ENCODE results near the gene PCBP3.

PCBP3 gene

DNA sequence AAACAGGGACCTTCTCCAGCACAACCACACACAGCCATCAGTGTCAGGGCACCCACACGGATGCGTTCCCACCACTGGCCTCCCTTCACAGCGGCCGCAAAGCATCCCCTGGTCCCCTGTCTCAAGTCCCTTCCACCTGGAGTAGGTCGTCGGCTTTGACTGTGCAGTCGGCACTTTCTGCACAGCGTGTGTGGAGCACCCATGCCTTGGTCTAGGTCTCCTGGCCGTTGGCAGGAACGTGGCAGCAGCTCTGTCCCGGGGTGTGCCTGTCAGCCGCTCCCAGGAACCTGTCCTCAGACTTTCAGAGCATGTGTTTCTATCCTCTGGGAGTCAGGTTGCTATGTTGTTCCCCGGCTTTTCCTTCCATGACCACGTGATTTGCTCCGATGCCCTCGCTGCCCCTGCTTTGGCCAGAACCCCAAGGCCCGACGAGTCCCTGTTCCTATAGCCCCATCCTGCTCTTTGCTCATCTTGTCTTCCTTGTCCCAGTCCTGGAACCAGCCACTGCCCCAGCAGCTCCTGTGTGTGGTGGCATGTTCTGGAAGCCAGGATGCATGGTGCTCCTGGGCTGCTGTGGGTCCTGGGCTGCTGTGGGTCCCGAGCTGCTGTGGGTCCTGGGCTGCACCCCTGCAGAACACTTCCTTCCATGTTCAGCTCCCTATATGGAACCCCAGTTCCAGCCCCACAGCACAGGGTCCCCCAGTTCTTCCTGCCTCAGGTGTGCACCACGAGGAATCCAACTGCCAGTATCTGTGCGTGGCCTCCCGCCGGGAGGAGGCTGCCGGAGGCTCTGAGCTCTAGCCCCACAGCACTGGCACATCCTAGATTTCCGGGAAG, 253.9 kb downstream of the PCBP3 start:
- no peak overlapping the region for H3K27ac ChIP-seq
- TF ChIP-seq, protein P1, sequence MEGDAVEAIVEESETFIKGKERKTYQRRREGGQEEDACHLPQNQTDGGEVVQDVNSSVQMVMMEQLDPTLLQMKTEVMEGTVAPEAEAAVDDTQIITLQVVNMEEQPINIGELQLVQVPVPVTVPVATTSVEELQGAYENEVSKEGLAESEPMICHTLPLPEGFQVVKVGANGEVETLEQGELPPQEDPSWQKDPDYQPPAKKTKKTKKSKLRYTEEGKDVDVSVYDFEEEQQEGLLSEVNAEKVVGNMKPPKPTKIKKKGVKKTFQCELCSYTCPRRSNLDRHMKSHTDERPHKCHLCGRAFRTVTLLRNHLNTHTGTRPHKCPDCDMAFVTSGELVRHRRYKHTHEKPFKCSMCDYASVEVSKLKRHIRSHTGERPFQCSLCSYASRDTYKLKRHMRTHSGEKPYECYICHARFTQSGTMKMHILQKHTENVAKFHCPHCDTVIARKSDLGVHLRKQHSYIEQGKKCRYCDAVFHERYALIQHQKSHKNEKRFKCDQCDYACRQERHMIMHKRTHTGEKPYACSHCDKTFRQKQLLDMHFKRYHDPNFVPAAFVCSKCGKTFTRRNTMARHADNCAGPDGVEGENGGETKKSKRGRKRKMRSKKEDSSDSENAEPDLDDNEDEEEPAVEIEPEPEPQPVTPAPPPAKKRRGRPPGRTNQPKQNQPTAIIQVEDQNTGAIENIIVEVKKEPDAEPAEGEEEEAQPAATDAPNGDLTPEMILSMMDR (conservative IDR thresholded peaks at IDR 0.05) = no peak
- TF ChIP-seq ZFX (IDR thresholded peaks at IDR 0.05) = no peak

DNA sequence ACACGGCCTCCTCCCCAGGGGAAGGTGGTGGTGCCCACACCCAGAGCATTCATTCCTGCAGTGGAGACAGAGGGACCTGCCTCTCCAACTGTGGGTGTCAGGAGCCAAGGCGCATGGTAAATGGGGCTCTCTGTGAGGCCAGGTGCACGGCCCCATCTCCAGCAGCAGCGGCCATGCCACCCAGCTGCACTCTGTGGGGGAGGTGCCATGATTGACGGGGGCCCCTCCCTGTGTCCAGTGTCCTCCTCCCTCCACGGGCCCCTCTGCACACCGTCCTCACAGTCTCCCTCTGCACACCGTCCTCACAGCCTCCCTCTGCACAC, 254.5 kb downstream of the PCBP3 start:
- TF ChIP-seq ZFX (IDR thresholded peaks at IDR 0.05) = no peak
- TF ChIP-seq, protein P1 (conservative IDR thresholded peaks at IDR 0.05) = no peak
- no peak overlapping the region for H3K27ac ChIP-seq

DNA sequence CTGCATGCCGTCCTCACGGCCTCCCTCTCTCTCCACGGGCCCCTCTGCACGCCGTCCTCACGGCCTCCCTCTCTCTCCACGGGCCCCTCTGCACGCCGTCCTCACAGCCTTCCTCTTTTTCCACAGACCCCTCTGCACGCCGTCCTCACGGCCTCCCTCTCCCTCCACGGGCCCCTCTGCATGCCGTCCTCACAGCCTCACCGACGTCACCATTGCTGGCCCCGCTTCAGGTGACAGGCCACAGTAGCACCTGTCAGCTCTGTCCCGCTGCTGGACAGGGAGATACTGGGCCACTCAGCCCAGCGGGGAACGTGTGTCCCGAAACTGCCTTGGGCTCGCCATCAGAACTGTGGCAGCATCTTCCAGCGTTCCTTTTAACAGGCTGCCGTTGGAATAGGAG, 255.3 kb downstream of the PCBP3 start:
- H3K27ac ChIP-seq = no peak overlapping the region
- no peak for TF ChIP-seq ZFX (IDR thresholded peaks at IDR 0.05)
- TF ChIP-seq, protein P1 (conservative IDR thresholded peaks at IDR 0.05) = no peak

DNA sequence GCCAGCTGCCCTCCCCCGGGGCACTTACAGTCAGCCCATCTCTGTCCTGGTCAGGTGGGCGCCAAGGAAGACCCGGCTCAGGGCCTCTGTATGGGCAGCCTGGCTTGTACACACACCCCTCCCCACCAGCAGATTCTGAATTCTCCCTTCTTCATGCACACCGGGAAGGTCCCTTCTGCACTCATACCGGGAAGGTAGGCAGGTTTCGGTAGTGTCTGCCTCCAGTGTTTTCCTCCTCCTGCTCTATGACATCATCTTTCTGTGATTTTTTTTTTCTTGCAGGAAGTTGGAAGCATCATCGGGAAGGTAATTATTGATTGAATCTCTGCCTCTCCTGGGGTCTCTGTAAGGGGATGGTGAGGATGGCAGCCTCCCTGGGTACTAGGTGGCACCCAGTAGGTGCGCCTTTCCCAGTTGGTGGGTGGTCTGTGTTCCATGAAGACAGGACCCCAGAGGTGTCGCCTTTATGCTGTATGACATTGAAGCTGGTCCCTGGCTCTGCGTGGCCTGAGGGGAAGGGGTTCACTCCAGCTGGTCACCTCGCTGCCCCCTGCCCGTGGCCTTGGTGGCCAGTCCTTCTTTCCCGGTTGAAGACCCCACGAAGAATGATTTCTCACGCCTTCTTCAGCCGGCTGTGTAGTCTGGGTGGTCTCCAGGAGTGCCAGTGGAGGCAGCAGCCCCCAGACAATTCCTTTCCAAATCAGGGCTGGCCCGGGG, 255.9 kb downstream of the PCBP3 start:
- no peak overlapping the region for H3K27ac ChIP-seq
- TF ChIP-seq ZFX (IDR thresholded peaks at IDR 0.05) = no peak
- TF ChIP-seq, protein P1 (conservative IDR thresholded peaks at IDR 0.05) = no peak

DNA sequence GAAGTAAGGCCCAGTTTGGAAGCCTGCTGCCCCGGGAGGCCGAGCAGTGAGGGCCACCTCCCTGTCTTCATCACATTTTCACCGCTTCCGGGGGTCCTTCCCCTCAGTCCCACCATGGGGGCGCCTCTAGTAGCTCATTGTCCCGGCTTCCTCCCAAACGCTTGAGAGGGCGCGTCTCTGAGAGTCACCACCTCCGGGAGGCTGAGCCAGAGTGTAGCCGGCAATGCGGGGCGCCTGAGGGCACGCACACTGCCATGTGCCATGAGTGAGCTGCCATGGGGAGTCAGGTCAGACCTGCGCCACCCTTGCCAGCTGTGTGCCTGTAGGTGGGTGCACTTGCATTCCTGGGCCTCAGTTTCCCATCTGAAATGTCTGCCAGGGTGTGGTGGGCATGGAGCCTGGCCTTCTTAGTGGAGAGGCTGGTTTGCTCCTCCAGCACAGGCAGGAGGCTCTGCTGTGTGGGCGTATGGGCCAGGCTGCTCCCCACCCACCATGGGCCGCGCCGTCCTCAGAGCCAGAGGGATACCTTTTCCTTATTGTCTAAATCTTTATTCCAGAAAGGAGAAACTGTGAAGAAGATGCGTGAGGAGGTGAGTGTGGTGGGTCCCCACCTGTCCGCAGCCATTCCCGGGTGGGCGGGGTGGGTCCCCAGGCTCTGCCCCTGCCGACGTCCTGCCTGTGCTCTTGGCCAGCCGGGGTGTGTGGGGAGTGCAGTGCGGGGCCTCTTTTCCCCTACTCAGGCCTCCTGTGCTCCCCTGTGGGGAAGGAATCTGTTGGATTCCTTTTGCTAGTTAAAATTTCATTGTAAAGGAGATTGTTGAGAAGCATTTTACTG, 256.7 kb downstream of the PCBP3 start:
- TF ChIP-seq ZFX (IDR thresholded peaks at IDR 0.05) = no peak
- TF ChIP-seq, protein P1 (conservative IDR thresholded peaks at IDR 0.05) = no peak
- no peak overlapping the region for H3K27ac ChIP-seq

DNA sequence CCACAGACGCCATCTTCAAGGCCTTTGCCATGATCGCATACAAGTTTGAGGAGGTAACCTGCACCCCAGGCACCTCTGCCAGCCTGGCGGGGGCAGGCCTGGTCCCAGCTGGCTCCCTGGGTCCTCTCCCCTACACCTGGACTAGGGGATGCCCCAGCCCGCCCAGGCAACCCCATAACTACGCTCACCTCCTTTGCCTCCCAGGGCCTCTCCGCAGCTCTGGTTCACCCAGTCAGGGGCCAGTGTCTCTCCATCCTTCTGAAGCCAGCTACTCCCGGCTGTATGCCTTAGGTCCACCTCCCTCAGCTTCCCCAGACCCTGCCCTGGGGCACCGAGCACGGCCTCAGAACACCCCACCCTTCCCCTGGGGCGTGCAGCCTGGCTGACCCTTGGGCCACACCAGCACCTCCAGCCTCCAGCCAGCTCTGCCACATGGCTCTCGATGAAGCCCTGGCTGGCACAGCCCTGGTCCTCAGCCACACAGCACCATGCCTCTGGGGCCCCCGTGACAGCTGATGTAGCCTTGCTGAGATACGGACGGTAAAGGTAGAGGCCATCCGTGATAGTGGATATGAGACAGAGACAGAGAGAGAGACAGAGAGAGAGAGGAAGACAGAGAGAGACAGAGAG, 257.7 kb downstream of the PCBP3 start:
- TF ChIP-seq, protein P1 (conservative IDR thresholded peaks at IDR 0.05) = no peak
- TF ChIP-seq ZFX (IDR thresholded peaks at IDR 0.05) = no peak

More for the DNA sequence above, 257.7 kb downstream of the PCBP3 start:
- H3K27ac ChIP-seq = no peak overlapping the region

Measured in C4-2B (cell line).